Peyer's patch (tissue), 4 donors: ENCODE results near the gene NOX5.

Experiments used
- CTCF ChIP-seq, 6 experiments: fragments of 450-650 bp in 4 of 6; fragments of 200-600 bp in 2 of 6; sonication (generic) in 1 of 6; IDR thresholded peaks; one replicate each; pipeline ENCODE4 v1.5.1; 2017 to 2019; ENCODE audit warnings: antibody characterized with exemption in 6 of 6, mild to moderate bottlenecking in 3 of 6, moderate library complexity in 1 of 6
- POLR2A ChIP-seq, 2 donors: fragments of 450-650 bp; IDR thresholded peaks; one replicate each; pipeline ENCODE4 v1.5.1; 2017; ENCODE audit warnings: antibody characterized with exemption in 2 of 2, mild to moderate bottlenecking in 2 of 2, moderate library complexity in 2 of 2

- TF ChIP-seq CTCF (IDR thresholded peaks at IDR 0.05) (no peak), POLR2A (IDR thresholded peaks at IDR 0.05) (no peak)
Observed at GRCh38 chr15:69038508-69038907, 24.0 kb downstream of the NOX5 start.
